ENCODE measurements around the gene OLFML3.

Gene OLFML3

DNA sequence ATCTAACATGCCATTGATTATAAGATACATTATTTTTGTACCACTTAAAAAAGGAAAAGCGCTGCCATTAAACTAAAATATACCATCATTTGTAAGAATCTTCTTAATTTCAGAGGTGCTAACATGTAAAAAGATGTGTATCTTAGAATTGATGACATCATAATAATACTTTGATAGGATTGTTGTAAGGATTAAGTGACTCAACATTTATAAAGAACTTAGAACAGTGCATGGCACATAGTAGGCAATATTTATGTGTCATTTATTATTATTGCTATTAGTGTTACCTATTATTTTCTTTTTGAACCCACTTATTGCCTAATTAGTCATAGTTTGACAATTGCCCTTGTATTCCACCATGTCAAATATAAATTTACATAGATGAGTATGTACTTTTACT, 28.4 kb upstream of the OLFML3 start:
- DNase-seq = no peak

DNA sequence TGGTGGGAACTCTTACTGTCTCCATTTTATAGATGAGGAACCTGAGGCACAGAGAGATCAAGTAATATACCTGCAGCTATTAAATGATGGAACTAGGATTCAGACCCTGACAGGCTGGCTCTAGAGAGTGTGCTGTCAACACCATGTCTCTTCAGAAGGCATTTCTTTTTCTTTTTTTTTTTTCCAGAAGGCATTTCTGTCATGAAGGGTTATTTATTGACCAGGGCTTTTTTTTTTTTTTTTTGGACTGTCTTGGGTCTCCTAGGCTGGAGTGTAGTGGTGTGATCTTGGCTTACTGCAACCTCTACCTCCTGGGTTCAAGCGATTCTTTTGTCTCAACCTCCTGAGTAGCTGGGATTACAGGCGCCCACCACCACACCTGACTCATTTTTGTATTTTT, 27.6 kb upstream of the OLFML3 start:
- DNase-seq = no peak

DNA sequence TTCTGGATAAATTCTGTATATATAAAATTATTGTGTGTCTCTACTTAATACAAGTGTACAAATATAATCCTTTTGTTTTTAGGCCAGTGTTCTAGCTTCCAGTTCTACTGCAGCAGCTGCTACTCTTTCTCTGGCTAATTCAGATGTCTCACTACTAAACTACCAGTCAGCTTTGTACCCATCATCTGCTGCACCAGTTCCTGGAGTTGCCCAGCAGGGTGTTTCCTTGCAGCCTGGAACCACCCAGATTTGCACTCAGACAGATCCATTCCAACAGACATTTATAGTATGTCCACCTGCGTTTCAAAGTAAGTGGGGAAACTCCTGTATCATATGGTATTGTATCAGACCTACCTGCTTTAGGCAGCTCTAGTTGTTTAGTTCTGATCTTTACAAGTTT, 21.3 kb upstream of the OLFML3 start:
- DNase-seq = no peak

DNA sequence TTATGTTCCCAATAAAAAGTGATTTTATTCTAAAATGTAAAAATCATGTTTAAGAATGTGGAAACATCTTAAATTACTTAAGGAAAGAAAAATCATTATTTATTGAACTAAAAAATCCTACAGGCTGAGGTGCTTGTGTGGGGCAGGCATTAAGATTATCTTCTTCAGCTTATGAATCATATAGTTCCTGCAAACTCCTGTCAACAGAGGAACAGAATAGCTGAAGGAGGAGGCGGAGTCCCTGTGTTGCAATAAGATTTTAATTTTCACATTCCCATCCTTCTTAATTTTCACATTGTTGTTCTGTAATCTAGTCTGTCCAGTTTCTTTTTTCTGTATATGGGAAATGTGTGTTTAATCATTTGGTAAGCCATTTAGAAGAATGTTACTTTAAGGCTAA, 20.6 kb upstream of the OLFML3 start:
- no peak for DNase-seq

DNA sequence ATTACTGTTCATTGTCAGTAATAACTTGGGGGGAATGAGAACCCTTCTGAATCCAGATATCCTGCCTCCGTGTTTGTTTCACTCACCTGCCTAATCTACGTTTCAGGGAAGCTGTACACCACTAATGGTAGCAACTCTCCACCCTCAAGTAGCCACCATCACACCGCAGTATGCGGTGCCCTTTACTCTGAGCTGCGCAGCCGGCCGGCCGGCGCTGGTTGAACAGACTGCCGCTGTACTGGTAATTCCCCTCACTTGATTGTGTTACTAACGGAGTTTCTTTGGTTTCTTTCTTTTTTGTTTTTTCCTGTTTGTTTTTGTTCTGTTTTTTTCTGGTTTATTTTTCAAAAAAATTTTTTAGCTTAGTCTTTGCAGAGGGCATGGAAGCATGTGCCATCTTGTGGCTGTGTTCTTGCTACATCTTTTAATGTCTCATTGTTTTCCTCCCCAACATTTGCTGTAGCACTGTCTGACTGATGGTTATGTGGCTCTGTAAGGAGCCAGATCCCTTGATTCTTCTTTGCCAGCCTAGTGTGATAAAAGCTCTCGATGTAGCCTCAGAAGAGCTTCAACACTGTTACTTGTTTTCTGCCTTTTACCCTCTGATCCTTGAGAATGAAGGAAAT, 15.9 kb upstream of the OLFML3 start:
- no peak for DNase-seq

DNA sequence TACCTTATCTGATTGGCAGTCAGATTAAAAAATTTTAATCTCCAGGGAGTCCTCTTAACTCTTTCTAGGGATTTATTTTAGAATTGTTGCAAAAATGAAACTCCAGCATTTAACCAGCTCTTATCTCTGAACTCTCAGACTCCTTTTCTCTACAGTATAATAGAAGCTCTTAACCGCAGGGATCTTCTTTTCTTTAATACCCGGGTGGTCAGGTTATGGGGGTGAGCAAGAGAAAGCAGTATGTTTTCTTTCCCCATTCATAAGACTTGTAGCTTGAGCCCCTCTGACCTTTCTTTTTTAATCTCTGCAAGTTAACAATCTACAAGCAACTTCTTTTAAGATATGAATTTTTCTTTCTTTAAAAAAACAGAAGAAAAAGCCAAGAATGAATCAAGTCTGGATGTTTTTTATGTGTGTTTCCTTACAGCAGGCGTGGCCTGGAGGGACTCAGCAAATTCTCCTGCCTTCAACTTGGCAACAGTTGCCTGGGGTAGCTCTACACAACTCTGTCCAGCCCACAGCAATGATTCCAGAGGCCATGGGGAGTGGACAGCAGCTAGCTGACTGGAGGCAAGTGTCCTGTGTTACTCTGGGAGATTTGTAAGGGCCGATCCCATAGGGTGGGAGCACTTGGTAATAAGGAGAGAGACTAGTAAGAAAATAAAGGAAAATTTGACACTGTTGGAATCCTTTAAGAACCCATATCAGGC, 13.4 kb upstream of the OLFML3 start:
- no peak for DNase-seq

DNA sequence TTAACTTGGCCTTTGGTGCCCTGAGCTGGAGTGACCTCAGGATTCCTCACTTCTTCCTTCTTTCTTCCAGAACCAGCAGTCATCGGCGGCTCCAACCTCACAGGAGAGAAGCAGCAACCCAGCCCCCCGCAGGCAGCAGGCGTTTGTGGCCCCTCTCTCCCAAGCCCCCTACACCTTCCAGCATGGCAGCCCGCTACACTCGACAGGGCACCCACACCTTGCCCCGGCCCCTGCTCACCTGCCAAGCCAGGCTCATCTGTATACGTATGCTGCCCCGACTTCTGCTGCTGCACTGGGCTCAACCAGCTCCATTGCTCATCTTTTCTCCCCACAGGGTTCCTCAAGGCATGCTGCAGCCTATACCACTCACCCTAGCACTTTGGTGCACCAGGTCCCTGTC, 6.3 kb upstream of the OLFML3 start:
- no peak for DNase-seq

DNA sequence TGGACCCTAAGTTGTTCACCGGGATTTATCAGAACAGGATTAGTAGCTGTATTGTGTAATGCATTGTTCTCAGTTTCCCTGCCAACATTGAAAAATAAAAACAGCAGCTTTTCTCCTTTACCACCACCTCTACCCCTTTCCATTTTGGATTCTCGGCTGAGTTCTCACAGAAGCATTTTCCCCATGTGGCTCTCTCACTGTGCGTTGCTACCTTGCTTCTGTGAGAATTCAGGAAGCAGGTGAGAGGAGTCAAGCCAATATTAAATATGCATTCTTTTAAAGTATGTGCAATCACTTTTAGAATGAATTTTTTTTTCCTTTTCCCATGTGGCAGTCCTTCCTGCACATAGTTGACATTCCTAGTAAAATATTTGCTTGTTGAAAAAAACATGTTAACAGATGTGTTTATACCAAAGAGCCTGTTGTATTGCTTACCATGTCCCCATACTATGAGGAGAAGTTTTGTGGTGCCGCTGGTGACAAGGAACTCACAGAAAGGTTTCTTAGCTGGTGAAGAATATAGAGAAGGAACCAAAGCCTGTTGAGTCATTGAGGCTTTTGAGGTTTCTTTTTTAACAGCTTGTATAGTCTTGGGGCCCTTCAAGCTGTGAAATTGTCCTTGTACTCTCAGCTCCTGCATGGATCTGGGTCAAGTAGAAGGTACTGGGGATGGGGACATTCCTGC, 3.9 kb upstream of the OLFML3 start:
- no peak for DNase-seq

DNA sequence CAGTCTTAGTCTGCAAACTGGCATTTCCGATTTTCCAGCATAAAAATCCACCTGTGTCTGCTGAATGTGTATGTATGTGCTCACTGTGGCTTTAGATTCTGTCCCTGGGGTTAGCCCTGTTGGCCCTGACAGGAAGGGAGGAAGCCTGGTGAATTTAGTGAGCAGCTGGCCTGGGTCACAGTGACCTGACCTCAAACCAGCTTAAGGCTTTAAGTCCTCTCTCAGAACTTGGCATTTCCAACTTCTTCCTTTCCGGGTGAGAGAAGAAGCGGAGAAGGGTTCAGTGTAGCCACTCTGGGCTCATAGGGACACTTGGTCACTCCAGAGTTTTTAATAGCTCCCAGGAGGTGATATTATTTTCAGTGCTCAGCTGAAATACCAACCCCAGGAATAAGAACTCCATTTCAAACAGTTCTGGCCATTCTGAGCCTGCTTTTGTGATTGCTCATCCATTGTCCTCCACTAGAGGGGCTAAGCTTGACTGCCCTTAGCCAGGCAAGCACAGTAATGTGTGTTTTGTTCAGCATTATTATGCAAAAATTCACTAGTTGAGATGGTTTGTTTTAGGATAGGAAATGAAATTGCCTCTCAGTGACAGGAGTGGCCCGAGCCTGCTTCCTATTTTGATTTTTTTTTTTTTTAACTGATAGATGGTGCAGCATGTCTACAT, 2.5 kb upstream of the OLFML3 start:
- DNase-seq = no peak

DNA sequence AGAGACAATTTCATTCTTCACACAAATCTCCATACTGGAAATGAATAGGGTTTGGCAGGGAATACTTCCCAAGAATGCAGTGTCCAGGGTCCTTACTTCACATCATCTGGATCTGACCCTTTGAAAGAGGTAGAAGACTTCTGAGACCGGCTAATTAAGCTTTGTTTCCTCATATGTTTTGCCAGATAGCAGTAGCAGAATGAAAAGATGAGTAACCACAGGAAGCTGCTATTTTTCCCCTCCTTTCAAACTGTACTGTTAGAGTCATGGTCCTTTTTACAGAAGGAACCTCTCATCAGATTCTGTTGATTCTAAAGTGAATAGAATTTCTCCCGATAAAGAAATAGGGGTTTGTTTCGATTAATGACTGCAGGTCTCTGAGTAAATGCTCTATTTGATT, 1.4 kb upstream of the OLFML3 start:
- DNase-seq = no peak

DNA sequence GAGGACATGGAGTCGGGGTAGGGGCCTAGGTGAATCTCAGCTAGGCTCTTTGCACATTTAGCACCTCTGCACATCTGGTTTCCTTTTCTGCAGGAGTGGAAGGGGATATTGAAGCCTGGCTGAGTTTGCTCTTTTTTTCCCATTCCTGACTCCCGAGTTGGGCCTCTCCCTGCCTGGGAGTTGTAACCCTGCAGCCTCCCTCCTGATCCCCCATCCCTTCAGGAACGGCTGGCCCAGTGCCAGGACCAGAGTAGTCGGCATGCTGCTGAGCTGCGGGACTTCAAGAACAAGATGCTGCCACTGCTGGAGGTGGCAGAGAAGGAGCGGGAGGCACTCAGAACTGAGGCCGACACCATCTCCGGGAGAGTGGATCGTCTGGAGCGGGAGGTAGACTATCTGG, 836 bp downstream of the OLFML3 start:
- no peak for DNase-seq

DNA sequence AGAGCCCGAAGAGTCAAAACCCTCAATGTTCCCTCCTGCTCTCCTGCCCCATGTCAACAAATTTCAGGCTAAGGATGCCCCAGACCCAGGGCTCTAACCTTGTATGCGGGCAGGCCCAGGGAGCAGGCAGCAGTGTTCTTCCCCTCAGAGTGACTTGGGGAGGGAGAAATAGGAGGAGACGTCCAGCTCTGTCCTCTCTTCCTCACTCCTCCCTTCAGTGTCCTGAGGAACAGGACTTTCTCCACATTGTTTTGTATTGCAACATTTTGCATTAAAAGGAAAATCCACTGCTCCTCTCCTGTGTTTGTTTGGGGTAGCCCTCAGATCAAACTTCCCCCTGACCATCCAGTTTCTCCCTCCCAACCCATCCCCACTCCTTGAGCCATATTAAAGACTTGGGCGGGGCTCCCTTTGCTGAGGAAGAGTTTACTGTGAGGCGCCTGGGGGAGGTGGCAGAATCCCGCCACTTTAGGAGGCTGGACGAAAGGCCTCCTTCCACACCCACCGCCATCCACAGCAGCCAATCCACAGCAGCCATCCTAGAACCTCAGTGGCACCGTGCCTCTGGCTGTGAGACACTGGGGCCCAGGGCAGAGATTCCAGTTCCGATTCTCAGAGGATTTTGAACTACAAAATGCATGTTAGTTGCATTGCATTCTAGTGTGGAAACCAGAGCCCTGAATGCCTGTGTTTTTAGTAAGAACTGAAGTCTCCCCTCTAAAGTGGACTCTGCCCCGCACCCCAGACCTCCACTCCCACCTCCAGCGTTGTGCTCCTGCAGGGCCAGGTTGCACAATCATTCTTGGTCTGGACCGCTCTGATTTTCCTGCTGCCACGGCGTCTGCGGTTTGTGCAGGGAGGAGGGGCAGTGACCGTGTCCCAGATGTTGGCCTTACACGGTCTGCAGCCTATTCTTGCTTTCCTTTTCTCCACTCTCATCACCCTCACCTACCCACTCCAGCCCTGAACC, 3.0 kb downstream of the OLFML3 start:
- no peak for DNase-seq

DNA sequence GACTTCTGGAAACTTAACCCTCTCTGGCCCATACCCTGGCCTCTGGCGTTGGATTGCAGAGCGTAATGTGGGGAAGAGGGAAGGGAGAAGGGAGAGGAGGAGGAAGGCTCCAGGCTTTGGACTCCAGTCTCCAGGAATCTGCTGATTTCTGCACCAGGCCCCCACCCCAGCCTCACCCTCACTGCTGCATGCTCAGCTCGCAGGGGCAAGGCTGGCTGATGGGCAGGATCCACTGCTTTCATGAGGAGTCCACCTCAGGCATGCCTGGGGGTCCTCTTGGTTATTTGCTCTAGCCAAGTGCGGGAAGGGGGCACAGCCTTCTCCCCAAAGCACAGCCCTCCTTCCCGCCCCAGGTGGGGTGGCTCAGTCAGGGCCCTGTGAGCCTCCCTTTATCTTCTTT, 3.7 kb downstream of the OLFML3 start:
- no peak for DNase-seq

DNA sequence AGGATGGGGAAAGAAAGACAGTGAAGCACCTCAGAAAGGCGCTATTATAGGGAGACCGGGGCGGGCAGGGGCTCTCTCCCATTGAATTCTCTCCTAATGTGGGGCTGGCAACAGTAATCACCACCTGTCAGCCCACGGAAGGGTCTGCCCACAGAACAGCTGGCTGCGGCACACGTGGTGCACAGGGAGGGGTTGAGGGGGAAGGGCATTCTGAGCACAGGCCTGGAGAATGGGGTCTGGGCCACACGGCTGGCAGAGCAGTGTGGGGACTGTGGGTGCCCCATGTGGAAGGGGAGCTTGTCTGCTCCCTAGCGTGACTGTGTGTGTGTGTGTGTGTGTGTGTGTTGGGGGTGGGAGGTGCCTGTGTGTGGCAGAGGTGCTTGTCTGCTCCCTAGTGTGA, 4.1 kb downstream of the OLFML3 start:
- DNase-seq = no peak

DNA sequence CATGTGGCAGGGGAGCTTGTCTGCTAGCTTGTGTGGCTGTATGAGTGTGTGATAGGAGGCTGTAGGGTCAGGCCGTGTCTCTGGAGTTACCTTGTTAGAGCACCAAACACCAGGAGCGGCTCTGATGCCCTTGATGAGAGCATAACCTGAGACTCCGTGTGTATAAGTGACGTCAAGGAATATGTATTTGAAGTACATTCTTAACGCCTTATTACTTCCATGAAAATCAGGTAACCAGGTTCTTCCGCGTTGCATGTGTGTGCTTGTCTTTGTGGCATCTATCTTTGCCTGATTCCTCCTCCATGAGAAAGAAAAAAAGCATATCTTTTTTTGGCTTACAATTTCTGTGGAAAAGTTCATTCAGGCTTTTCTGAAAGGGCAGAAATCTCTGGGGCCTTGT, 4.6 kb downstream of the OLFML3 start:
- no peak for DNase-seq

DNA sequence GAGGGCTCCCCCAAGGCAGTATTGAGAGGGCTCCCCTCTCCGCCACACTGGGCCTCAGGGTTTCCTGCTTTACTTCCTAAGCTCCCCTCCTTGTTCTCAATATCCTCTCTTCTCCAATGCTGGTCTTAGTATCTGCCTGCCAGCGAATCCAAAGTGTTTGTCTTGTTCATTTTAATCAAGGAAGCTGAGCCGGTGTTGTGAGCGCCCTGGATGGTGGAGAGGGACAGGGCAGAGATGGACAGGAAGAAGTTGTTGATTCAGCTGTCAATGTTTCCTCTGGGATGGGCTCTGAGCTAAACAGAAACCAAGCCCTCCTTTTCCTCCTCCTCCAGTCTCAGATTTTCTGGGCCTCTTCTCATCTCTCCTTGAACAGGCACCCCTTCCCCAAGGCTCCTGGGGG, 5.4 kb downstream of the OLFML3 start:
- no peak for DNase-seq

DNA sequence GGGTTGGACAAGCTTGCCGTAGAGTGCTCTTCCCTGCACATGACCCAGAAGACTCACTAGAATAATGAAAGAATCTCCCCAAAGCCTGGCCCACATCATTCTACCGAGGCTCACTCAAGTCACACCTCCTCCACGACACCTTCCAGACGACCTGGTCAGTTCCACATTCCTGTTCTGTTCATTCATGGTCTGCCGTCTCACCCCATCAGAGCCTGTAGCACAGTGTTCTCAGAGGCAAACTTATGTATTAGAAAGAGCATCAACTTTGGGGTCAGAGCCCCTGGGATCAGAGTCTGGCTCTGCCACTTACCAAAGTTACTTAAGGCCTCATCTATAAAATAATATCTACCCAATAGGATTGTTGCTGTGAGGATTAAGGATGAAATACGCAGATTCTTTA, 7.5 kb downstream of the OLFML3 start:
- DNase-seq = no peak

DNA sequence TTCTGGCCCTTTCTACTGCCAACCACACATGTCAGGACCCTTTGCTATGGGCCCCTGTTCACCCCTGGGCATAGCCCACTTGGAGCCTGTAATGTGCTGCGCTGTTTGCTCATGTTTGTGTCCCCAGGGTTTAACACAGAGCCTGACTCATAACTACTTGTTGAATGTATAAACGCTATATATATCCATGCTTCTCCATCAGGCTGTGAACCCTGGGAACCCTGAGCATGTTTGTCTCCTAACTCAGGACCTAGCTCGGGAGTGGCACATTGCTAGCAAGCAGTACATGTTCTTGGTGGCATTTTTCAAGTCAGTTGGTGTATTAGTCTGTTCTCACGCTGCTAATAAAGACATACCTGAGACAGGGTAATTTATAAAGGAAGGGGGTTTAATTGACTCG, 8.0 kb downstream of the OLFML3 start:
- no peak for DNase-seq

DNA sequence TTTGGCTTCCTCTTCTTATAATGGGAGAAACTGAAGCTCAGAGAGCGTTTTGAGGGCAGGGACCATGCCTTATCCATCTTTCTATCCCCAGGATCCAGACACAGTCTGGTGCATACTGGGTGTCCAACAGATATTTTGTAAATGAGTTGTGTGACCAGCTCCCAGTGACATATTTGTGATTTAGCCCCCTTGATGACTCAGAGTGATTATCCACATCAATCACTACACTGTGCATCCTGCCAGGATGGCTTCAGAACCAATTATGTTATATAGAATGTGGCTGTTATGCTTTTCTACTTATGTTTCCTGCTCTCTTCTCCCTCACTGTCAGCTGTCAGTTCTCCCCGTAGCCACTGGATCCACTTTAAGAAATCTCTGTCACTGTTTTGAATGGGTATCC, 11.3 kb downstream of the OLFML3 start:
- DNase-seq = no peak

DNA sequence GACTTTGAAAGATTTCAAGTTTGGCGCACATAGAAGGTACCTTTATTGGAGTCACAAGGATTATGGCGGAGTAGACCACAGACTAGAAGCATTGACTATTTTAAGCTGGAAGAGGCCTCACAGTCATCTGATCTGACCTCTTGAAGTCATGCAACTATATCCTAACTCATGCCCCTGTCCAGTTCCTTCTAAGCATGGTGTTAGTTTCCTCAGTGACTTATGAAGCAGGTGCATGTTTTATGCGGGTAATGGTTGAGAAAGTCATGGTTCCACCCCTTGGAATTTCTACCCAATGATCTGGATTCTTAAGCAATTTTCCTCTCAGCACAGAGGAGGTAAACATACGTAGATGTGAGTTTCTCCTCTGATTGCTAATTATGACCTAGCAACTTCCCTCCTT, 11.7 kb downstream of the OLFML3 start:
- DNase-seq = no peak

DNA sequence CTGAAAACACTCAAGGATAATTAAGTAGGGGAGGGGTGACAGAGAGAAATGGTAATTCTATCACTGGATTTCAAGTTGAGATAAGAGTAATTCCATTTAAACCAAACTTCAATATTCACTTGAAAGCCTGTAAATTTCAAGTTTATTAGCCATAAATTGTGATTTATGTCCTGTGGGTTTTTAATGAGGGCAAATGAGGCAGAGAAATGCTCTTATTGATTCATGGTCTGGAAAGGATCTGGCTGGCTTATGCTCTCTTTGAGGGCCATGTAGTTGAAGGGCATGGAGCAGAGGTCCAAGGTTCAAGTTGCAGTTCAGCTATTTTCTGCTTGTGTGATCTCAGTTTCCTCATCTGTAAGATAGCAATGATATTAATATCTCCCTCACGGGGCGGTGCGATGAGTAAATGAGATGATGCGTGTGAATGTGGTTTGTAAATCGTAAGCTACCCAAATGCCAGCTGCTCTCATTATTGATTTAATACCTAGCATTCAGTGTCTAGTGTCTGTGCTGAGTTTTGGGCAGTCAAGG, 12.3 kb downstream of the OLFML3 start:
- no peak for DNase-seq

DNA sequence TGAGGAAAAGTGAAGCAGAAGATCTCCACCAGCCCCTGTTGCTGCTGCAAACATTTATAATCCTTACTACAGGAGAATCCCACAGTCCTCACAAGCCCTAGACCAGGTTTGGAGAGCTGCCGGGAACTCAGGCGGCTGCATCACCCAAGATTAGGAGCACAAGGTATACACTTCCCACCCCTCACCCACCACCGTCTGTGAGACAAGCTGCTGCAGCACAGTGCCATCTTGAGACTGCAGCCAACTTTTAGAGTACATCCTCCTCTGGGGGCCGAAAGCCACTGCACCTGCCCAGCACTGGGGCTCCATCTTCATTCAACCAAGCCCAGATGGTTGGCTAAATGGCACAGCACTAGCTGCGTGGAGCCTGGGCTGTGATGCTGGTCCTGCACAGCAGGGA, 13.8 kb downstream of the OLFML3 start:
- DNase-seq = no peak

DNA sequence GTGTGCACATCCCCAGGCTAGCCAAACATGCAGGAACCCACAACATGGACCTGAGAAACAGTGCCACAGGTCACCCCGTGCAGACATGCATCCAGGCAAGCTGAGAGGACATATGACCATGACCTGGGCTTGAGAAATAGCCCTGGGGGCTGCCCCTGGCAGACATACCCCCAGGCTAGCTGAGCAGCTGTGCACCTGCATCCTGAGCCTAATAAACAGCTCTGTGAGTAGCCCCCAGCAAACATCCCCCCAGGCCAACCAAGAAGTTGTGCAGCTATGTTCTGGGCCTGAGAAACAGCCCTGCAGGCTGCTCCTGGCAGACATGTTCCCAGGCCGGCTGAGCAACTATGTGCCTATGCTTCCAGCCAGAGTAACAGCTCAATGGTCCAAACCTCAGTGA, 14.5 kb downstream of the OLFML3 start:
- no peak for DNase-seq

Data from cortex of kidney (tissue), 1 donor.